MM.1S (cell line): Measurements from ENCODE around the gene KPNA4.

Experiments used
- DNase-seq: peaks from one replicate; pipeline ENCODE4 v3.0.0-alpha.2; 2015
- H2AFZ ChIP-seq: fragments of 300-600 bp; sonication (generic); 2 replicates; pipeline ENCODE4 v1.6.0; 2016; ENCODE audit warnings: antibody characterized with exemption, low read length
- H3F3A ChIP-seq: fragments of 300-600 bp; sonication (generic); 2 replicates; pipeline ENCODE4 v1.6.1; 2016; ENCODE audit warnings: mild to moderate bottlenecking, antibody characterized with exemption, low read length, moderate library complexity, mixed read lengths; ENCODE audit not compliant: insufficient read depth
- H3K27ac ChIP-seq: fragments of 300-600 bp; sonication (generic); 2 replicates; pipeline ENCODE4 v1.5.1; 2016; ENCODE audit warnings: mild to moderate bottlenecking, low read length
- H3K27me3 ChIP-seq: fragments of 300-600 bp; sonication (generic); replicated peaks from 2 replicates; pipeline ENCODE4 v1.6.0; 2016; ENCODE audit warnings: low read length; ENCODE audit not compliant: insufficient read depth
- H3K36me3 ChIP-seq: fragments of 300-600 bp; sonication (generic); replicated peaks from 2 replicates; pipeline ENCODE4 v1.6.1; 2016; ENCODE audit warnings: mild to moderate bottlenecking, low read length, mixed read lengths; ENCODE audit not compliant: insufficient read depth
- H3K4me1 ChIP-seq: fragments of 300-600 bp; sonication (generic); 2 replicates; pipeline ENCODE4 v1.6.1; 2016; ENCODE audit warnings: low read length, mixed read lengths
- H3K4me2 ChIP-seq: fragments of 300-600 bp; sonication (generic); 2 replicates; pipeline ENCODE4 v1.6.0; 2016; ENCODE audit warnings: low read depth, low read length
- H3K4me3 ChIP-seq: fragments of 300-600 bp; sonication (generic); 2 replicates; pipeline ENCODE4 v1.5.1; 2016; ENCODE audit warnings: low read length, mixed read lengths
- H3K79me2 ChIP-seq: fragments of 300-600 bp; sonication (generic); 2 replicates; pipeline ENCODE4 v1.6.1; 2016; ENCODE audit warnings: mixed run types, low read length, mixed read lengths
- H3K9ac ChIP-seq: fragments of 300-600 bp; sonication (generic); 2 replicates; pipeline ENCODE4 v1.6.1; 2016; ENCODE audit warnings: low read length, mixed read lengths
- H3K9me2 ChIP-seq: fragments of 300-600 bp; sonication (generic); replicated peaks from 2 replicates; pipeline ENCODE4 v1.6.1; 2016; ENCODE audit warnings: mild to moderate bottlenecking, low read length, mixed read lengths; ENCODE audit not compliant: insufficient read depth
- H3K9me3 ChIP-seq: fragments of 300-600 bp; sonication (generic); replicated peaks from 2 replicates; pipeline ENCODE4 v1.6.1; 2016; ENCODE audit warnings: mild to moderate bottlenecking, low read length, mixed read lengths; ENCODE audit not compliant: insufficient read depth
- H4K20me1 ChIP-seq: fragments of 300-600 bp; sonication (generic); 2 replicates; pipeline ENCODE4 v1.6.1; 2016; ENCODE audit warnings: mild to moderate bottlenecking, low read length, moderate library complexity, mixed read lengths; ENCODE audit not compliant: insufficient read depth
- CTCF ChIP-seq: fragments of 300-600 bp; sonication (generic); IDR thresholded peaks from 2 replicates; pipeline ENCODE4 v1.5.1; 2016; ENCODE audit warnings: antibody characterized with exemption, low read length, mixed read lengths
- EZH2 ChIP-seq: fragments of 300-600 bp; sonication (generic); optimal IDR thresholded peaks from 2 replicates; pipeline ENCODE3; 2017; ENCODE audit warnings: low read depth, mild to moderate bottlenecking, antibody characterized with exemption, low read length, mixed read lengths
- EZH2phosphoT487 ChIP-seq: fragments of 300-600 bp; sonication (generic); IDR thresholded peaks from 2 replicates; pipeline ENCODE4 v1.6.1; 2018; ENCODE audit warnings: antibody characterized with exemption, low read length

KPNA4 gene

GRCh38 chr3:160460033-160460432 lies 105.3 kb downstream of the KPNA4 start:
- H3K4me3 ChIP-seq, result no peak overlapping the region
- no peaks in the 10 kb centered on the region for H3K79me2 ChIP-seq
- H3K9ac ChIP-seq, result no peak overlapping the region
- no peak overlapping the region for H3K27ac ChIP-seq
- H2AFZ ChIP-seq, result no peak overlapping the region
- no peaks in the 10 kb centered on the region for H3K9me2 ChIP-seq
- DNase-seq, result no peak
- H3K9me3 ChIP-seq, result no peaks in the 10 kb centered on the region
- TF ChIP-seq EZH2 (no peak), EZH2phosphoT487 (no peak), CTCF (no peak)
- H4K20me1 ChIP-seq, result no peaks in the 10 kb centered on the region
- H3F3A ChIP-seq, result no peaks in the 10 kb centered on the region
- H3K4me2 ChIP-seq, result no peak overlapping the region
- no peaks in the 10 kb centered on the region for H3K27me3 ChIP-seq
- H3K36me3 ChIP-seq, result no peaks in the 10 kb centered on the region
- H3K4me1 ChIP-seq, result no peaks in the 10 kb centered on the region

- Histone ChIP-seq H3K27me3 (no peaks in the 10 kb centered on the region), H3K9me3 (no peaks in the 10 kb centered on the region), H3K4me2 (no peak overlapping the region), H3K9ac (no peak overlapping the region), H3F3A (no peaks in the 10 kb centered on the region), H3K79me2 (no peaks in the 10 kb centered on the region), H3K27ac (no peak overlapping the region), H3K4me3 (no peak overlapping the region), H3K4me1 (no peaks in the 10 kb centered on the region), H3K9me2 (no peaks in the 10 kb centered on the region), H4K20me1 (no peaks in the 10 kb centered on the region), H2AFZ (no peak overlapping the region), H3K36me3 (no peaks in the 10 kb centered on the region)
- DNase-seq, result no peak
- TF ChIP-seq EZH2 (no peak), CTCF (no peak), EZH2phosphoT487 (no peak)
Measured at GRCh38 chr3:160459450-160459970, 105.9 kb downstream of the KPNA4 start.

GRCh38 chr3:160458151-160458550 lies 107.2 kb downstream of the KPNA4 start:
- no peak overlapping the region for H3K4me2 ChIP-seq
- no peaks in the 10 kb centered on the region for H3K79me2 ChIP-seq
- H3K27me3 ChIP-seq, result no peaks in the 10 kb centered on the region
- no peaks in the 10 kb centered on the region for H3K4me1 ChIP-seq
- TF ChIP-seq EZH2, result no peak
- no peak for TF ChIP-seq CTCF
- TF ChIP-seq EZH2phosphoT487, result no peak
- no peaks in the 10 kb centered on the region for H4K20me1 ChIP-seq
- no peak overlapping the region for H3K4me3 ChIP-seq
- H3F3A ChIP-seq, result no peaks in the 10 kb centered on the region
- no peak overlapping the region for H3K9ac ChIP-seq
- no peaks in the 10 kb centered on the region for H3K36me3 ChIP-seq
- no peak for DNase-seq
- H3K9me2 ChIP-seq, result no peaks in the 10 kb centered on the region
- H3K9me3 ChIP-seq, result no peaks in the 10 kb centered on the region
- no peak overlapping the region for H3K27ac ChIP-seq
- no peak overlapping the region for H2AFZ ChIP-seq
